Coronary artery (tissue), 2 donors: ENCODE measurements around the gene RHBDF2.

Experiments
- DNase-seq: peaks from one replicate; pipeline ENCODE4 v3.0.0-alpha.2; 2017; ENCODE audit warnings: low spot score
- H3K27ac ChIP-seq, 2 donors: fragments of 200-600 bp; sonication (generic); one replicate each; pipeline ENCODE4 v1.5.1; 2016 to 2019
- H3K4me3 ChIP-seq: fragments of 200-600 bp; sonication (generic); 2 replicates; pipeline ENCODE4 v1.5.1; 2016; ENCODE audit warnings: mild to moderate bottlenecking, moderate library complexity
- CTCF ChIP-seq: fragments of 200-600 bp; sonication (generic); IDR thresholded peaks from one replicate; pipeline ENCODE4 v1.5.1; 2019; ENCODE audit warnings: antibody characterized with exemption

The RHBDF2 gene

GRCh38 chr17:76461765-76462555 is 39.3 kb downstream of the RHBDF2 start:
- TF ChIP-seq CTCF = no peak
- Histone ChIP-seq H3K4me3 (no peak overlapping the region), H3K27ac (no peak overlapping the region)
- no peak for DNase-seq

GRCh38 chr17:76459674-76460073 is 41.5 kb downstream of the RHBDF2 start:
- no peak for TF ChIP-seq CTCF
- Histone ChIP-seq H3K4me3 (no peak overlapping the region), H3K27ac (no peak overlapping the region)
- no peak for DNase-seq

GRCh38 chr17:76458580-76459490 is 42.4 kb downstream of the RHBDF2 start:
- TF ChIP-seq CTCF = no peak
- H3K4me3 ChIP-seq = no peak overlapping the region
- DNase-seq = no peak
- no peak overlapping the region for H3K27ac ChIP-seq

- Histone ChIP-seq H3K4me3 (peak overlapping the region; percentile 96), H3K27ac (peak overlapping the region in 1 of 2 donors; percentile 81)
Measured at GRCh38 chr17:76453431-76453743, 47.8 kb downstream of the RHBDF2 start.

DNA sequence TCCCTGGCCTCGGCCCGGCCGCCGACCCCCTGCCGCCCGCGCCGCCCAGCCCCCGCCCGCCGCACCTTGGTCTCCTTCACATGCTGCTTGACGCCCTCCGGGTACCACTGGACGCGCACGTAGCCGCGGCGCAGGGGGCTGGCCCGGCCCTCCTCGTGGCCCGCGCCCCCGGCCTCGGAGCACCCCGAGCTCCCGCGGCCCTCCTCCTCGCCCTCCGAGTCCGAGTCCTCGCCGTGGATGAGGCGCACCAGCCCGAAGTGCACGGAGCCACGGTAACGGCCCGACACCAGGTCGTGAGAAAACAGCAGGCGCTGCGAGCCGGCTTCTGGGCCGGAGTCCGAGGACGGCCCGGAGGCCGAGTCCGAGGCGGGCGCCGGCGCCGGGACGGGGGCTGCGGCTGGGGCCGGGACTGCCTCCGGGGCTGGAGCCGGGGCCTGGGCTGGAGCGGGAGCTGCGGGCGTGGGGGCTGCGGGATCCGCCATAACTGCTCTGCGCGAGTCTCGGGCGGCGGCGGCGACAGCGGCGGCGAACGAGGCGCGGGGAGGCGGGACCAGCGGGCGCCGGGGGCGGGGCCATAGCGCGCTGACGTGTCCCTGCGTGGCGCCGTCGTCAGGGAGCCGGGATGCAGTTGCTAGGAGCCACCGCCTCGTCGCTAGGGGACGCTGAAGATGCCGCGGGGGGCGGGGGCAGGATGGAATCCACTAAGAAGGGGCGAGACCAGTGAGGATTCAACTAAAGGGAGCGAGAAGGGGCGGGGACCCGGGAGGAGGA is 48.4 kb downstream of the RHBDF2 start, which contains the start of gene UBE2O:
Gene UBE2O (minus strand): TSS at position 493 of the 771 bp plus-strand sequence. CDS start 11 bp downstream, at position 482.
- Histone ChIP-seq H3K27ac (peak within 1 kb of the TSS; percentile 58 to 81), H3K4me3 (peak within 1 kb of the TSS; percentile 96)
- TF ChIP-seq CTCF = no peak
- peak; percentile 86 for DNase-seq

More at GRCh38 chr17:76453431-76453743, 47.8 kb downstream of the RHBDF2 start:
- no peak for TF ChIP-seq CTCF
- no peak for DNase-seq

GRCh38 chr17:76452127-76452659 is 49.0 kb downstream of the RHBDF2 start:
- DNase-seq = no peak
- Histone ChIP-seq H3K27ac (peak overlapping the region; percentile 58 to 81), H3K4me3 (peak overlapping the region; percentile 96)
- TF ChIP-seq CTCF = no peak
